Omental fat pad (tissue), 4 donors: ENCODE data around the gene STX12. TPM values are rescaled to one million over a fixed set of nuclear protein-coding genes. Genes with fewer than 3 reads are reported as not detected.
"Not testable (repeated sequence)": the region's sequence is repeated elsewhere in the genome, so short reads cannot be mapped to it uniquely, and the experiment has no call there.

Experiments
- ATAC-seq: fragments of 150-250 bp; one replicate; pipeline ENCODE4 v1.9.1; 2016; ENCODE audit warnings: mild to moderate bottlenecking, moderate library complexity; ENCODE audit not compliant: low FRiP score
- DNase-seq: peaks from one replicate; pipeline ENCODE4 v3.0.0-alpha.2; 2019; ENCODE audit warnings: low spot score
- total RNA-seq, 4 donors: library from RNA; depleted of rRNA; stranded (reverse); fragments of >200 nt; gene quantifications; one replicate each; pipeline ENCODE4 v1.1.0, GENCODE V29; 2016
- TF ChIP-seq, protein P1 (sequence below), 3 donors: fragments of 450-650 bp; IDR thresholded peaks; one replicate each; pipeline ENCODE4 v1.5.1; 2016 to 2017; ENCODE audit warnings: antibody characterized with exemption in 3 of 3, mild to moderate bottlenecking in 3 of 3, moderate library complexity in 2 of 3

Gene STX12
- total RNA-seq, 4 donors from 2014 or later = 78.5 to 116 (median 95.7) TPM

DNA sequence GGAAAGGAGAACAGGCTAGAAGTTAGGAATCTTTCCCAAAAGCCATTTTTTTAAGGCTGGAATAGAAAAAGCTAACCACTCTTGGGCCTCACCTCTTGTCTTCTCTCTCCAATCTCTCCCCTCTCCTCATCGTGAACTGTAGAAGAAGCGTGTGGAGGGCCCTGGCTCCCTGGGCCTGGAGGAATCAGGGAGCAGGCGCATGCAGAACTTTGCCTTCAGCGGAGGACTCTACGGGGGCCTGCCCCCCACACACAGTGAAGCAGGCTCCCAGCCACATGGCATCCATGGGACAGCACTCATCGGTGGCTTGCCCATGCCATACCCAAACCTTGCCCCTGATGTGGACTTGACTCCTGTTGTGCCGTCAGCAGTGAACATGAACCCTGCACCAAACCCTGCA lies 76.9 kb downstream of the STX12 start:
- ATAC-seq (no peak), DNase-seq (no peak)

DNA sequence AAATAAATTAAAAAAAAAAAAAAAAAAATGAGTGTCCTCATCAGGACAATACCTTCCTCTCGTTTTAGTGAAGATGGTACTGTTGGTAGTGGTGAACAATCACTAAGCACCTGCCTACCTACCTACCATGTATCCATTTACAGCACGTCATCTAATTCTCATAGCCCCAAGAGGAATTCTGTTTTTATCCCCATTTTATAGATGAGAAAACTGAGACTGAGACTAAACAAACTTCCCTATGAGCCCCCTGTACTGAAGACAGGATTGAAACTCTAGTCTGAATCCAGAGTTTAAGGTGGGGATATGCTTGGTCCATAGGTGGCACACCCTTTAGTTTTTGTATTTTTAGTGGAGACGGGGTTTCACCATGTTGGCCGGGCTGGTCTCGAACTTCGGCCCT lies 82.1 kb downstream of the STX12 start:
- DNase-seq (no peak), ATAC-seq (no peak)
- TF ChIP-seq, protein P1, sequence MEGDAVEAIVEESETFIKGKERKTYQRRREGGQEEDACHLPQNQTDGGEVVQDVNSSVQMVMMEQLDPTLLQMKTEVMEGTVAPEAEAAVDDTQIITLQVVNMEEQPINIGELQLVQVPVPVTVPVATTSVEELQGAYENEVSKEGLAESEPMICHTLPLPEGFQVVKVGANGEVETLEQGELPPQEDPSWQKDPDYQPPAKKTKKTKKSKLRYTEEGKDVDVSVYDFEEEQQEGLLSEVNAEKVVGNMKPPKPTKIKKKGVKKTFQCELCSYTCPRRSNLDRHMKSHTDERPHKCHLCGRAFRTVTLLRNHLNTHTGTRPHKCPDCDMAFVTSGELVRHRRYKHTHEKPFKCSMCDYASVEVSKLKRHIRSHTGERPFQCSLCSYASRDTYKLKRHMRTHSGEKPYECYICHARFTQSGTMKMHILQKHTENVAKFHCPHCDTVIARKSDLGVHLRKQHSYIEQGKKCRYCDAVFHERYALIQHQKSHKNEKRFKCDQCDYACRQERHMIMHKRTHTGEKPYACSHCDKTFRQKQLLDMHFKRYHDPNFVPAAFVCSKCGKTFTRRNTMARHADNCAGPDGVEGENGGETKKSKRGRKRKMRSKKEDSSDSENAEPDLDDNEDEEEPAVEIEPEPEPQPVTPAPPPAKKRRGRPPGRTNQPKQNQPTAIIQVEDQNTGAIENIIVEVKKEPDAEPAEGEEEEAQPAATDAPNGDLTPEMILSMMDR (IDR thresholded peaks at IDR 0.05) = no peak

More for the DNA sequence above, 76.9 kb downstream of the STX12 start:
- TF ChIP-seq, protein P1 (IDR thresholded peaks at IDR 0.05) = no peak

DNA sequence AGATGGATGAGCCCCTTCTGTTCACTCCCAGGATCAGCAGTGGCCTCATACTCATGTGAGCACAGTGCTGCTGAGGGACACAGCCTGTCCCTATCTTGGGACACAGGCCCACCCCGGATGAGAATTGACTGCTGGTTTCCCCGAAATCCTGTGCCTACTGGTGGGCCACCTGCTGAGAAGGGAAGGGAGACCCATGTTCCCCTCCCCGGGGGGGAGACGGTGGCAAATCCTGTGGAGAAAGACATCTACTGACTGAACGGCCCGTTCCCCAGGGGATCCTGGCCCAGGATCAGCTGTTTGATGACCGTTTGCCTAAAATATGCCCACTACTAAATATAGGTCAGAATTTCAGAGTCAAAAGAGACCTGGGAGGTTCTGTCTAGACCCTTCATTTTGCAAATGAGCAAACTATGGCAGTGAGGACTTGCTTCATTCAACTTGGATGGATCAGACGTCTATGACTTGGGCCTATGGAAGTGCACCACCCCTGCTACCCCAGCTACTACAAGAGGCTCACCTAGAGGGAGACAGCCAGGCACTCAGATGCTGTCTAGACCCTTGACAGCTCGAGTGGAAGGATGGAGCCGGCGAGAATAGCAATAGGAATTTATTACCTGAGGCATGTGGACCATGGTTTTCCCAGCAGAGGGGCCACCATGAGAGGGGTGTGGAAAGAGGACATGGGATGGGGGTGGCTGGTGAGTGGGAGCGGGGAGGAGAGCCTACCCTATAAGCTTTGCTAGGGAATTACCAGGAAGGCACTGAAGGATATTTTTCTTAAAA lies 83.7 kb downstream of the STX12 start:
- DNase-seq = no peak

DNA sequence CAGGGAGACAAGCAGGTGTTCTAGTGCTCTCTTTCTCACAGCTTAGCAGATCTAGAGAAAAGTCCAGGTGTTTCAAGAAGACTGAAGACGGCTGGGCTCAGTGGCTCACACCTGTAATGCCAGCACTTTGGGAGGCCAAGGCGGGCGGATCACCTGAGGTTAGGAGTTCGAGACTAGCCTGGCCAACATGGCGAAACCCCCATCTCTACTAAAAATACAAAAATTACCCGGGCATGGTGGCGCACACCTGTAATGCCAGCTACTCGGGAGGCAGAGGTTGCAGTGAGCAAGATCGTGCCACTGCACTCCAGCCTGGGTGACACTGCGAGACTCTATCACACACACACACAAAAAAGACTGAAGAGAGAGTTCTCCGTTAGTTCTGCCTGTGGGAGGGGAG lies 84.5 kb downstream of the STX12 start:
- not testable (repeated sequence) for ATAC-seq, DNase-seq

More for the DNA sequence above, 83.7 kb downstream of the STX12 start:
- no peak for ATAC-seq
- TF ChIP-seq, protein P1 (IDR thresholded peaks at IDR 0.05) = no peak

DNA sequence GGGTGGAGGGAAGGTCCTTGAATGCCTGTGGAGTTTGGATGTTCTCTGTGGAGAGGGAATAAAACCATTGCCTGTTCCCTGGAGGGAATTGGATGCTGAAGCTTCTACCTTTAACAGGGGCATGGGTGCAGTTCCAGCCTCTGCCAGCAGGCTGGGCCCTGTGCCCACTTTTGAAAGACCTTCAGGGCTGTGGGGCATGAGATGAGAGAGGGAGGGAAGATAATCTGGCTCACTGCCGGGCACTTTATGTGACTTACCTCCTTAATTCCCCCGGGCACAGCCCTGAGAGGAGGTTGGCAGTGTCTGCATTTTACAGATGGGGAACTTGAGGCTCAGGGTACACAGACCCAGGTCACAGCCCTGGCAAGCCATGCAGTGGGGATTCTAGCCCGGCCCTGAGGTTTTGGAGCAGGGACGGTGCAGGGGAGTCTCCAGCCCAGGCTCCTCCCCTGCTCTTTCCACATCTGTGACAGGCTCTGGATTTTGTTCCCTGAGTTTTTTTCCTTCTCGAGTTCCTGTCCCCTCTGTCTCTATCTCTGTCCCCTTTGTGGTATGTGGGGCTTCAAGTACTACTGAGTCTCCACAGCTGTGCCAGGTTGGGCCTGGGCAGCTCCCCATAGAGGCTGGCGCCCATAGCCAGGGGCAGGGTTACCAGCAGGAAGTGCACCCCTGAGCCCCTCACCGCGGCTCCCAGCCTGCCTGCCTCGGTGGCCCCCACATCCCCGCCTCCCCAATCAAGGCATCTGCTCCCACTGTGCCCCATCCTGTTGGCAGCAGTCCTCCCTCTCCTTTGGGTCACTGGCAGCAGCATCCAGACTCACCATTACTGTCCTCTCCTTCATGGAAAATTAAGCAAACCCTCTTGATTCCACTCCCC lies 85.3 kb downstream of the STX12 start:
- ATAC-seq (peak; percentile 90), DNase-seq (peak; percentile 95)
- TF ChIP-seq, protein P1 (IDR thresholded peaks at IDR 0.05) = peak in 2 of 3 donors; percentile 78

DNA sequence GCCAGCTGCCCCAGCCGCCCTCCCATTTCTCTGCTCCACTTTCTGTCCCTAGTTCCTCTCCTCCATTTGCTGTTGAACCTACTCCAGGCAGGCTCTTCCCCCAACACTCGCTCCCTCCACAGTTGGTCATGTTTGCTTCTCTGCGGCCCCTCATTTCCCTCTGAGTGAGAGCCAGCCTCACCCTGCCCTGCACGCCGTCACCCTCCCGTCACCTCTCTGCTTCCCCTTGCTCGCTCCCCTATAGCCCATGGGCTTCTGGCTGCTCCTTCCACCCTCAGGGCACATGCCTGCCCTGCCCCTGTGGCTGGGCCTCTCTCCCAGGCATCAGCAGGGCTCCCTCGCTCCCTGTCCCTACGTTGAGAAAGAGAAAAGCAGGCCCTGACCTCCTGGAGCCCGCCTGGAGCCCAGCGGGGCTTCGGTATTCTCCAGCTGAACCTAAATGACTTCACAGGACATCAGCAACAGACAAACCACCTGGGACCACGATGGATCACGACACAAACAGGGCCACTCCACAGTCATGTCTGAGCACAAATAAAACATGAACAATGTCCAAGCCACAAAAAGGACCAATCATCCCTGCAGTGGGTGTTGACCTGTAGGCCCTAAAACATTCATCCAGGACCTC lies 86.0 kb downstream of the STX12 start:
- TF ChIP-seq, protein P1 (IDR thresholded peaks at IDR 0.05) = no peak
- no peak for ATAC-seq
- DNase-seq = no peak

DNA sequence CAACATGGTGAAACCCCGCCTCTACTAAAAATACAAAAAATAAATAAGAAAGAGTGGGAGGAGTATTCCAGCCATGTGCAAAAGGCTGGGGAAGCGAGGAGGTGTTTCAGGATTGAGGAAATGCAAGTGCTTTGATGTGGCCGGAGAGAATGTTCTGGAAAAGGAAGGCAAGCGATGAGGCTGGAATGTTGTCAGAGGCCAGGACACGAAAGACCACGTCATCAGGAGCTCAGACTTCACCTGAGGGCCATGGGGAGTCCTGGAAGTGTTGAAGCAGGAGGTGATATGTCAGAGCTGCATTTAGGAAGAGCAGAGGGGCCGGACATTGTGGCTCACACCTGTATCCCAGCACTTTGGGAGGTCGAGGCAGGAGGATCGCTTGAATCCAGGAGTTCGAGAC lies 88.4 kb downstream of the STX12 start:
- DNase-seq (no peak), ATAC-seq (no peak)
- TF ChIP-seq, protein P1 (IDR thresholded peaks at IDR 0.05) = no peak
